Measurements from ENCODE around the gene DOK3. TPM values are rescaled to one million over a fixed set of nuclear protein-coding genes. Genes with fewer than 3 reads are reported as not detected.

The DOK3 gene
- total RNA-seq, 1 donor from 2014 or later = 5.7 TPM

GRCh38 chr5:177471610-177472356 is 37.8 kb downstream of the DOK3 start:
- no peaks in the 10 kb centered on the region for H3K9me3 ChIP-seq (ENCODE audit: control insufficient read depth in 3 of 3, low read length in 3 of 3)
- peak overlapping the region; percentile 47 for H3K27ac ChIP-seq (ENCODE audit: low read depth, low read length)
- peak overlapping the region in 2 of 3 donors; percentile 56 to 72 for H3K9ac ChIP-seq (ENCODE audit: low read depth in 1 of 3, low read length in 3 of 3)
- peaks cover 0 to 6% (median 0%) of the 10 kb centered on the region in 3 donors for H3K27me3 ChIP-seq (ENCODE audit: control insufficient read depth in 3 of 3, insufficient read depth in 3 of 3, low read length in 3 of 3)
- H3K36me3 ChIP-seq (ENCODE audit: control insufficient read depth in 3 of 3, insufficient read depth in 3 of 3, low read length in 3 of 3) = peaks cover 0 to 3% (median 2%) of the 10 kb centered on the region in 3 donors
- peaks cover 29 to 39% (median 34%) of the 10 kb centered on the region in 3 donors for H3K4me1 ChIP-seq (ENCODE audit: control insufficient read depth in 3 of 3, insufficient read depth in 3 of 3, low read length in 3 of 3)
- H3K4me3 ChIP-seq (ENCODE audit: low read length in 3 of 3) = peak overlapping the region; percentile 59 to 66 (median 59)

GRCh38 chr5:177470759-177471536 is 38.7 kb downstream of the DOK3 start:
- H3K4me3 ChIP-seq (ENCODE audit: low read length in 3 of 3) = peak overlapping the region in 1 of 3 donors; percentile 59
- H3K9ac ChIP-seq (ENCODE audit: low read depth in 1 of 3, low read length in 3 of 3) = peak overlapping the region in 1 of 3 donors; percentile 57
- H3K9me3 ChIP-seq (ENCODE audit: control insufficient read depth in 3 of 3, low read length in 3 of 3) = no peaks in the 10 kb centered on the region
- H3K27ac ChIP-seq (ENCODE audit: low read depth, low read length) = no peak overlapping the region
- H3K4me1 ChIP-seq (ENCODE audit: control insufficient read depth in 3 of 3, insufficient read depth in 3 of 3, low read length in 3 of 3) = peaks cover 29 to 39% (median 34%) of the 10 kb centered on the region in 3 donors
- peaks cover 4 to 11% (median 8%) of the 10 kb centered on the region in 3 donors for H3K36me3 ChIP-seq (ENCODE audit: control insufficient read depth in 3 of 3, insufficient read depth in 3 of 3, low read length in 3 of 3)
- peaks cover 0 to 6% (median 0%) of the 10 kb centered on the region in 3 donors for H3K27me3 ChIP-seq (ENCODE audit: control insufficient read depth in 3 of 3, insufficient read depth in 3 of 3, low read length in 3 of 3)

GRCh38 chr5:177469750-177470525 is 39.7 kb downstream of the DOK3 start:
- no peaks in the 10 kb centered on the region for H3K9me3 ChIP-seq (ENCODE audit: control insufficient read depth in 3 of 3, low read length in 3 of 3)
- H3K4me3 ChIP-seq (ENCODE audit: low read length in 3 of 3) = no peak overlapping the region
- H3K27me3 ChIP-seq (ENCODE audit: control insufficient read depth in 3 of 3, insufficient read depth in 3 of 3, low read length in 3 of 3) = peaks cover 0 to 6% (median 0%) of the 10 kb centered on the region in 3 donors
- H3K9ac ChIP-seq (ENCODE audit: low read depth in 1 of 3, low read length in 3 of 3) = peak overlapping the region in 2 of 3 donors; percentile 23 to 57
- no peak overlapping the region for H3K27ac ChIP-seq (ENCODE audit: low read depth, low read length)
- peaks cover 29 to 37% (median 34%) of the 10 kb centered on the region in 3 donors for H3K4me1 ChIP-seq (ENCODE audit: control insufficient read depth in 3 of 3, insufficient read depth in 3 of 3, low read length in 3 of 3)
- H3K36me3 ChIP-seq (ENCODE audit: control insufficient read depth in 3 of 3, insufficient read depth in 3 of 3, low read length in 3 of 3) = peaks cover 6 to 15% (median 14%) of the 10 kb centered on the region in 3 donors

- H3K9me3 ChIP-seq (ENCODE audit: control insufficient read depth in 3 of 3, low read length in 3 of 3) = no peaks in the 10 kb centered on the region
- no peak overlapping the region for H3K9ac ChIP-seq (ENCODE audit: low read depth in 1 of 3, low read length in 3 of 3)
- H3K4me1 ChIP-seq (ENCODE audit: control insufficient read depth in 3 of 3, insufficient read depth in 3 of 3, low read length in 3 of 3) = peaks cover 26 to 36% (median 34%) of the 10 kb centered on the region in 3 donors
- no peak overlapping the region for H3K27ac ChIP-seq (ENCODE audit: low read depth, low read length)
- no peak overlapping the region for H3K4me3 ChIP-seq (ENCODE audit: low read length in 3 of 3)
- H3K36me3 ChIP-seq (ENCODE audit: control insufficient read depth in 3 of 3, insufficient read depth in 3 of 3, low read length in 3 of 3) = peaks cover 6 to 15% (median 14%) of the 10 kb centered on the region in 3 donors
- H3K27me3 ChIP-seq (ENCODE audit: control insufficient read depth in 3 of 3, insufficient read depth in 3 of 3, low read length in 3 of 3) = peaks cover 0 to under 1% (median 0%) of the 10 kb centered on the region in 3 donors
Measured at GRCh38 chr5:177468685-177469628, 40.7 kb downstream of the DOK3 start.

- Histone ChIP-seq H3K9me3 (ENCODE audit: control insufficient read depth in 3 of 3, low read length in 3 of 3) (no peaks in the 10 kb centered on the region), H3K36me3 (ENCODE audit: control insufficient read depth in 3 of 3, insufficient read depth in 3 of 3, low read length in 3 of 3) (peaks cover 6 to 15% (median 14%) of the 10 kb centered on the region in 3 donors), H3K9ac (ENCODE audit: low read depth in 1 of 3, low read length in 3 of 3) (no peak overlapping the region), H3K27ac (ENCODE audit: low read depth, low read length) (no peak overlapping the region), H3K27me3 (ENCODE audit: control insufficient read depth in 3 of 3, insufficient read depth in 3 of 3, low read length in 3 of 3) (no peaks in the 10 kb centered on the region), H3K4me1 (ENCODE audit: control insufficient read depth in 3 of 3, insufficient read depth in 3 of 3, low read length in 3 of 3) (peaks cover 24 to 35% (median 34%) of the 10 kb centered on the region in 3 donors), H3K4me3 (ENCODE audit: low read length in 3 of 3) (no peak overlapping the region)
Measured at GRCh38 chr5:177468329-177468684, 41.3 kb downstream of the DOK3 start.

- Histone ChIP-seq H3K36me3 (ENCODE audit: control insufficient read depth in 3 of 3, insufficient read depth in 3 of 3, low read length in 3 of 3) (peaks cover 6 to 15% (median 14%) of the 10 kb centered on the region in 3 donors), H3K9ac (ENCODE audit: low read depth in 1 of 3, low read length in 3 of 3) (no peak overlapping the region), H3K27me3 (ENCODE audit: control insufficient read depth in 3 of 3, insufficient read depth in 3 of 3, low read length in 3 of 3) (no peaks in the 10 kb centered on the region), H3K4me3 (ENCODE audit: low read length in 3 of 3) (no peak overlapping the region), H3K4me1 (ENCODE audit: control insufficient read depth in 3 of 3, insufficient read depth in 3 of 3, low read length in 3 of 3) (peaks cover 24 to 34% (median 31%) of the 10 kb centered on the region in 3 donors), H3K27ac (ENCODE audit: low read depth, low read length) (no peak overlapping the region), H3K9me3 (ENCODE audit: control insufficient read depth in 3 of 3, low read length in 3 of 3) (no peaks in the 10 kb centered on the region)
Measured at GRCh38 chr5:177467436-177467835, 42.2 kb downstream of the DOK3 start.

- Histone ChIP-seq H3K9me3 (ENCODE audit: control insufficient read depth in 3 of 3, low read length in 3 of 3) (no peaks in the 10 kb centered on the region), H3K9ac (ENCODE audit: low read depth in 1 of 3, low read length in 3 of 3) (no peak overlapping the region), H3K27me3 (ENCODE audit: control insufficient read depth in 3 of 3, insufficient read depth in 3 of 3, low read length in 3 of 3) (no peaks in the 10 kb centered on the region), H3K4me1 (ENCODE audit: control insufficient read depth in 3 of 3, insufficient read depth in 3 of 3, low read length in 3 of 3) (peaks cover 20 to 29% (median 25%) of the 10 kb centered on the region in 3 donors), H3K4me3 (ENCODE audit: low read length in 3 of 3) (no peak overlapping the region), H3K27ac (ENCODE audit: low read depth, low read length) (no peak overlapping the region), H3K36me3 (ENCODE audit: control insufficient read depth in 3 of 3, insufficient read depth in 3 of 3, low read length in 3 of 3) (peaks cover 6 to 15% (median 14%) of the 10 kb centered on the region in 3 donors)
Measured at GRCh38 chr5:177466861-177467260, 42.8 kb downstream of the DOK3 start.

GRCh38 chr5:177465044-177465443 is 44.6 kb downstream of the DOK3 start:
- no peak overlapping the region for H3K27ac ChIP-seq (ENCODE audit: low read depth, low read length)
- H3K9ac ChIP-seq (ENCODE audit: low read depth in 1 of 3, low read length in 3 of 3) = no peak overlapping the region
- no peak overlapping the region for H3K4me3 ChIP-seq (ENCODE audit: low read length in 3 of 3)
- H3K36me3 ChIP-seq (ENCODE audit: control insufficient read depth in 3 of 3, insufficient read depth in 3 of 3, low read length in 3 of 3) = peaks cover 10 to 15% (median 14%) of the 10 kb centered on the region in 3 donors
- no peaks in the 10 kb centered on the region for H3K9me3 ChIP-seq (ENCODE audit: control insufficient read depth in 3 of 3, low read length in 3 of 3)
- no peaks in the 10 kb centered on the region for H3K27me3 ChIP-seq (ENCODE audit: control insufficient read depth in 3 of 3, insufficient read depth in 3 of 3, low read length in 3 of 3)
- H3K4me1 ChIP-seq (ENCODE audit: control insufficient read depth in 3 of 3, insufficient read depth in 3 of 3, low read length in 3 of 3) = peaks cover 7 to 13% (median 7%) of the 10 kb centered on the region in 3 donors
